ENCODE results near the gene MRPL55. TPM values are rescaled to one million over a fixed set of nuclear protein-coding genes. Genes with fewer than 3 reads are reported as not detected.

The MRPL55 gene
- polyA plus RNA-seq, 1 donor from 2014 or later = 168 TPM

DNA sequence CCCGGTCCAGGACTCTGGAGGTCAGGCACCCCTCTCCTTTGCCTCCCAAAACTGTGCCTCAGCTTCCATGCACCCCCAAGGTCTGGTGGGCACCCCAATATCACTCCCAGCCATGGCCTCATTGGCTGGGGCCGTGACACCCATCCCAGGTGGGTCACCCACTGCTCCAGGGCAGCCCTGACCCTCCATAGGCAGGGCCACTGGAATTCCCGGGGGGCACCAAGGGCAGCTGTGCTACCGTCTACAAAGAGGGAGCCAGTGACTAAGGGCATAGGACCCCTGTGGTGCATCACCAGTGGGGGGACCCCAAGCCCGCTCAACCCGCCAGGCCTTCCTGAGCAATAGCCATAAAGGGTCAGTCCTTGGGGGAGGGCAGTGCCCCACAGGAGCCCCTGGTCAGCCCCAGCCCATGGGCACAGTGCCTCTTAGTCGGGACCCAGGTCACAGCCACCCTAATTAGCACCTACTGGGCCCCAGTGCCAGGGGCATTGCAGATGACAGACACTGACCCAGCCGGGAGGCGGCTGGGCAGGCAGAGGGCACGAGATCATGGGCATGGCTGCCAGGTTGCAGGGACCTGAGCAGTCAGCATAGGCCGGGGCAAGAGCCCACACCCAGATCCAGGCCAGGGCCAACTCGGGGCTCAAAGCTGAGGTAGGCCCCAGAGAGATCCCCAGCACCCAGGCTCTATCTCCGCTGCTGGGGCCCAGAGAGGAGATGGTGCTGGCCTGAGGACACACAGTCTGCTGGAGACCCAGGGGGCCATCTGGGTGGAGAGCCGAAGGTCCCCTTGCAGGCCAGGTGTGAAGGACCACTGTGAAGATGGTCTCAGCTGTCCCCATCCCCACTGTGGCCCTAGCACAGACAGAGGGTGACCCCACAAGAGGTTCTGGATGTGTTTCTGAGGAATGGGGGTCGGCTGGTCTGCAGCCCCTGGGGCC lies 45.6 kb downstream of the MRPL55 start:
- no peak overlapping the region for H3K27ac ChIP-seq (ENCODE audit: low read length)
- no peak overlapping the region for H2AFZ ChIP-seq (ENCODE audit: low read depth, low read length)
- no peak overlapping the region for H3K4me3 ChIP-seq (ENCODE audit: low read length)
- H3K9me2 ChIP-seq (ENCODE audit: insufficient read depth, low read length) = no peaks in the 10 kb centered on the region
- H3K79me2 ChIP-seq (replicated peaks; ENCODE audit: insufficient read depth, low read length) = no peaks in the 10 kb centered on the region
- H4K20me1 ChIP-seq (ENCODE audit: insufficient read depth) = no peaks in the 10 kb centered on the region
- no peaks in the 10 kb centered on the region for H3K36me3 ChIP-seq (ENCODE audit: insufficient read depth, low read length)
- peaks cover 49% of the 10 kb centered on the region for H3K27me3 ChIP-seq (ENCODE audit: insufficient read depth, low read depth, low read length)
- H3F3A ChIP-seq (ENCODE audit: insufficient read depth, low read length, poor library complexity, severe bottlenecking) = no peaks in the 10 kb centered on the region
- H3K4me2 ChIP-seq (ENCODE audit: low read length) = no peak overlapping the region
- H3K9me3 ChIP-seq (ENCODE audit: low read length) = peaks cover 5% of the 10 kb centered on the region
- TF ChIP-seq MXI1 (conservative IDR thresholded peaks at IDR 0.05; ENCODE audit: poor library complexity, severe bottlenecking) = no peak
- no peak for TF ChIP-seq SMC3 (conservative IDR thresholded peaks at IDR 0.05; ENCODE audit: poor library complexity)
- no peak for TF ChIP-seq EZH2 (IDR thresholded peaks at IDR 0.05; ENCODE audit: borderline replicate concordance, insufficient read depth, low read length, poor library complexity, severe bottlenecking)
- TF ChIP-seq, protein P1, sequence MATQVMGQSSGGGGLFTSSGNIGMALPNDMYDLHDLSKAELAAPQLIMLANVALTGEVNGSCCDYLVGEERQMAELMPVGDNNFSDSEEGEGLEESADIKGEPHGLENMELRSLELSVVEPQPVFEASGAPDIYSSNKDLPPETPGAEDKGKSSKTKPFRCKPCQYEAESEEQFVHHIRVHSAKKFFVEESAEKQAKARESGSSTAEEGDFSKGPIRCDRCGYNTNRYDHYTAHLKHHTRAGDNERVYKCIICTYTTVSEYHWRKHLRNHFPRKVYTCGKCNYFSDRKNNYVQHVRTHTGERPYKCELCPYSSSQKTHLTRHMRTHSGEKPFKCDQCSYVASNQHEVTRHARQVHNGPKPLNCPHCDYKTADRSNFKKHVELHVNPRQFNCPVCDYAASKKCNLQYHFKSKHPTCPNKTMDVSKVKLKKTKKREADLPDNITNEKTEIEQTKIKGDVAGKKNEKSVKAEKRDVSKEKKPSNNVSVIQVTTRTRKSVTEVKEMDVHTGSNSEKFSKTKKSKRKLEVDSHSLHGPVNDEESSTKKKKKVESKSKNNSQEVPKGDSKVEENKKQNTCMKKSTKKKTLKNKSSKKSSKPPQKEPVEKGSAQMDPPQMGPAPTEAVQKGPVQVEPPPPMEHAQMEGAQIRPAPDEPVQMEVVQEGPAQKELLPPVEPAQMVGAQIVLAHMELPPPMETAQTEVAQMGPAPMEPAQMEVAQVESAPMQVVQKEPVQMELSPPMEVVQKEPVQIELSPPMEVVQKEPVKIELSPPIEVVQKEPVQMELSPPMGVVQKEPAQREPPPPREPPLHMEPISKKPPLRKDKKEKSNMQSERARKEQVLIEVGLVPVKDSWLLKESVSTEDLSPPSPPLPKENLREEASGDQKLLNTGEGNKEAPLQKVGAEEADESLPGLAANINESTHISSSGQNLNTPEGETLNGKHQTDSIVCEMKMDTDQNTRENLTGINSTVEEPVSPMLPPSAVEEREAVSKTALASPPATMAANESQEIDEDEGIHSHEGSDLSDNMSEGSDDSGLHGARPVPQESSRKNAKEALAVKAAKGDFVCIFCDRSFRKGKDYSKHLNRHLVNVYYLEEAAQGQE (IDR thresholded peaks at IDR 0.05; ENCODE audit: borderline replicate concordance) = no peak
- no peak for TF ChIP-seq POLR2AphosphoS5 (IDR thresholded peaks at IDR 0.05)
- no peak for TF ChIP-seq CTCF (IDR thresholded peaks at IDR 0.05; ENCODE audit: poor library complexity, severe bottlenecking)
- TF ChIP-seq EP300 (conservative IDR thresholded peaks at IDR 0.05; ENCODE audit: poor library complexity, severe bottlenecking) = no peak
- no peak for TF ChIP-seq RAD21 (conservative IDR thresholded peaks at IDR 0.05)
- TF ChIP-seq TAF1 (IDR thresholded peaks at IDR 0.05; ENCODE audit: low read depth) = no peak
- no peak overlapping the region for H3K9ac ChIP-seq (ENCODE audit: low read length)

GRCh38 chr1:228062812-228063211 lies 46.3 kb downstream of the MRPL55 start:
- H3F3A ChIP-seq (ENCODE audit: insufficient read depth, low read length, poor library complexity, severe bottlenecking) = no peaks in the 10 kb centered on the region
- H3K79me2 ChIP-seq (replicated peaks; ENCODE audit: insufficient read depth, low read length) = no peaks in the 10 kb centered on the region
- H3K4me3 ChIP-seq (ENCODE audit: low read length) = no peak overlapping the region
- peaks cover 9% of the 10 kb centered on the region for H3K9me3 ChIP-seq (ENCODE audit: low read length)
- no peak overlapping the region for H2AFZ ChIP-seq (ENCODE audit: low read depth, low read length)
- no peaks in the 10 kb centered on the region for H3K36me3 ChIP-seq (ENCODE audit: insufficient read depth, low read length)
- H3K9ac ChIP-seq (ENCODE audit: low read length) = no peak overlapping the region
- TF ChIP-seq POLR2AphosphoS5 (IDR thresholded peaks at IDR 0.05) = no peak
- TF ChIP-seq RAD21 (conservative IDR thresholded peaks at IDR 0.05) = no peak
- H3K27me3 ChIP-seq (ENCODE audit: insufficient read depth, low read depth, low read length) = peaks cover 50% of the 10 kb centered on the region
- H4K20me1 ChIP-seq (ENCODE audit: insufficient read depth) = no peaks in the 10 kb centered on the region
- no peaks in the 10 kb centered on the region for H3K9me2 ChIP-seq (ENCODE audit: insufficient read depth, low read length)
- no peak overlapping the region for H3K4me2 ChIP-seq (ENCODE audit: low read length)
- no peak overlapping the region for H3K27ac ChIP-seq (ENCODE audit: low read length)
